Endothelial cell of hepatic sinusoid (primary cell): Measurements from ENCODE around the gene RADIL.

Experiments
- in situ Hi-C: cut with HindIII; loops from 2 replicates; pipeline ENCODE4 v1.10.0; 2017; ENCODE audit warnings: low sequenced_read_pairs

Gene RADIL

GRCh38 chr7:4851459-4852422 is 31.8 kb downstream of the RADIL start:
- in situ Hi-C loops = no loop called here

DNA sequence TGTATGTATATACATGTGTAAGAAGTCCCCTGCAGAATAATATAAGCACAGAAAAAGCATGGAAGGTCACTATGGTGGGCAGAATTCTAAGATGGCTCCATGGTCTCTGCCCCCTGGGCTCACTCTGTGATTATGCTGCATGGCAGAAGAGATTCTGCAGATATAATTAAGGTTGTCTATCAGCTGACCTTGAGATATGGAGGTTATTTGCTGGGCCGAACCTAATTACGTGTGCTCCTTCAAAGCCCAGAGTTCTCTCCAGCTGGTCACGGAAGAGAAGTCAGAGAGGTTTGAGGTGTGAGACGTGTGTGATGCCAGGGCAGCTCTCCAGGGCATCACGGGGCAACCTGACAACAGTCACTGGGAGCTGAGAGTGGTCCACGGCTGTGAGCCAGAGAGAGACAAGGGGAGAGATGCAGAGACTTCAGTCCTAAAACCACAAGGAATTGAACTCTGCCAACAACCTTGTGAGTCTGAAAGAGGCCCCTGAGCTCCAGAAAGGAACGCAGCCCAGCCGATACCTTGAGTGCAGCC is 33.2 kb downstream of the RADIL start:
- in situ Hi-C loops = no loop called here

- in situ Hi-C loops = no loop called here
These were observed 34.1 kb downstream of the RADIL start for GRCh38 chr7:4849390-4849789.

- in situ Hi-C loops = no loop called here
These were observed 37.8 kb downstream of the RADIL start for GRCh38 chr7:4845740-4846142.

GRCh38 chr7:4842319-4843064 is 41.0 kb downstream of the RADIL start:
- in situ Hi-C loops = no loop called here

DNA sequence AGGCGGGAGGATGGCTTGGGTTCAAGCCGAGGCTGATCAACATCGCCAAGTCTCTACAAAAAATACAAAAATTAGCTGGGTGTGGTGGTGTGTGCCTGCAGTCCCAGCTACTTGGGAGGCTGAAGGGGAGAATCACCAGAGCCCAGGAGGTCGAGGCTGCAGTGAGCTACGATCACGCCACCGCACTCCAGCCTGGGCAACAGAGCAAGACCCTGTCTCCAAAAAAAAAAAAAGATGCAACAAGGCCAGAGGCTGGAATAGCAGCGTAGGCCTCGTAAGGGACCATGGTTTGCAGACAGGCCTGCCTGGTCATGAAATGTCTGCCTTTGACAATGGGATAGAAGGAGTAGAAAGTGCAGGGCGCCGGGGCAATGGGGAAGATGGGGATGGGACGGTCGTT is 41.7 kb downstream of the RADIL start:
- in situ Hi-C loops = no loop called here

DNA sequence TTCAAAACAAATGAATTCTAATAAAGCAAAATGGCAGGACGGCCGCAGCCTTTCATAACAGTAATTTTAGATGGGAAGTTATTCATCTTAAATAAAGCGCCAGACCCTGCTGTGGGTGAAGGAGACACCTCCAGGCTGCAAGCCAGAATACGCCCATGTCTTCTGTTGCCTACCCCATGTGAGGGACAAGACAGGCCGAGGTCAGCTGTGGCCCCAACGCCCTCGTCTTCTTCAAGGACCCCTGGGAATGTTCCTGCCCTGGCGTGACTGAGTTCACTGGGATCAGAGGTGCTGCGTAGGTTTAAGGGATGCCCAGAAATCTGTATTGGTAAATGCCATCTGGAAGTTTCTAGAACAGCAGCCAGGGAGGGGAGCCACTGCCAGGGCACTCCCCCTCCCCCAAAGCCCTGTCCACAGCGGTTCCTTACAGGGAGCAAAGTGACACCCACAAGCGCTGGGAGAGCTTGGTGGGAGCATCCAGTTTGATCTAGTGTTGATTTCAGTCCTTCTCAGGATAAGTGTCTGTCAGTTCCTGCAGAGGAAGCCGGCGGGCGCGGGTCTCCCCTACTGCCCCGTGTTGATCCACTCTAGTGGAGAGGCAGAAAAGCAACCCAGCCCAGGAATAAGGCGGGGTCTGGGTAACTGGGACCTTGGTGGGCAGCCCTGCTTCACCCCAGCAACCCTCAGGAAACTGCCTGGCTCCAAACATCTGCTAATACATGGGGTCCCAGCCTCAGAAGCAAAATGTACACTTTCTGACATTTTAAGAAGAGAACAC is 42.3 kb downstream of the RADIL start:
- in situ Hi-C loops = no loop called here

DNA sequence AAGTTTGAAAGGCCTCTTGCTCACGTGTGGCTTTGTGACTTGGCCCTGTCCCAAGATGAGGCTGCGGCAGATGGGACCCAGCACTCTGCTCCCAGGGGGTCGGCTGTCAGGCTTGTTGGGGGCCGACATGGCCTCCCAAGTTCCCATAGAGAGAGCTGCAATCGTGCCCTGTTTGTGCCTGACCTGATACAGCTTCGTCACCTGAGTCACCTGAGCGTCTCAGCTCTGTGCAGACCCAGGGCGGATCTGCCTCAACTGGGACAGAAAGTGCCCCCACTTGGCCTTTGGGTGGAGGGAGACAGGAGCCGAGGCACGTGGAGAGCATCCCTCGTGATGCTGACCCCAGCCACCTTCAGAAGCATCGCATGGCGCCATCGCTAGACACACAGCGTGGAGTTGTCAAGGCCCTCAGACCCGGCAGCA is 43.4 kb downstream of the RADIL start:
- in situ Hi-C loops = no loop called here

DNA sequence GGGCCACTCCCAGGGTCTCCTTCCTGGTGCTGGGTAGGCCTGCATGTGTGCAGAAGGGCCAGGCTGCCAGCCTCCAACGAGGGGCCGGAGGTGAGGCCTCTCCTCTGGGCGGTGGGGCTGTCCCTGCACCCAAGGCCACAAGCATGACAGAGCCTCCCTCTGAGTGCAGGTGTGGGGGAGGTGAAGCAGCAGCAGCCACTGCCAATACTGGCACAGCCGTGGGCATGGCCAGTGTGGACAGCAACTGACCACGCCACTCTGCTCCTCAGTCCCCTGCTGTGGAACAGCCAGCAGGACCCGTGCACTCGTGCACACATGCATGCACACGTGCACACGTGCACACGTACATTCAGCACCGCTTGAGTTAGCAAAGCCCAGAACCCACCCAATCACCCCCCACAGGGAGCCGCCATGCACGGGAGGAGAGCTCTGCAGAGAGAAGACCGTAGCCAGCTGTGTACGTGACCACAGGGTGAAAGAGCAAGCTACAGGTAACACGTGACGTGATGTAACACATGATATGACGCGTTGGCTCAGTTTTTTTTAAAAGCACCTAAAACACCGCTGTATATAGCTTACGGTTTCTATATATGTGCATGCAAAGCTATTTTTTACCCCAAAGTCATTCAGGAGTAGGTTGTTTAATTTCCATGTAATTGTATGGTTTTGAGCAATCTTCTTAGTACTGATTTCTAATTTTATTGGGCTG is 44.7 kb downstream of the RADIL start:
- in situ Hi-C loops = no loop called here

GRCh38 chr7:4837803-4838625 is 45.5 kb downstream of the RADIL start:
- in situ Hi-C loops = no loop called here

- in situ Hi-C loops = no loop called here
These were observed 46.3 kb downstream of the RADIL start for GRCh38 chr7:4837041-4837802.

DNA sequence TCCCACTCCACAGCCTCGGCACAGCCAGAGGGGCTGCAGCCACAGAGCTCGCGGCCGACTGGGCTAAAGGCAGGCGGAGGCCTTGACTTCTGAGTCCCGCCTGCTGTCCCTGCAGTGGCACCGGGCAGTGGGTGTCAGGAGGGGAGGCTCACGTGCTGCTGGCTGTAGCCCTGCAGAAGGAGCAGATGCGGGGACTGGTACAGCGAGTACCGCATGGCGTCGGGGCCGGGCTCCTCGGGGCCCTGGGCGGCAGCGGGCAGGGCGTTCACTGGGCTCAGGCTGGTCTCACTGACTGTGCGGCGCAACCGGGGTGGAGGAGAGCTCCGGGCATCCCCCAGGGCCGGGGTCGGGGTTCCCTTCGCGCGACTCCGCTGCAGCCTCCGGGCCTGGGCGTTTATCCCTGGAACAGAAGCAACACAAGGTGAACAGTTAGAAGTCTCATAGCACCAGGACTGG is 47.3 kb downstream of the RADIL start:
- in situ Hi-C loops = no loop called here

GRCh38 chr7:4835398-4836205 is 47.9 kb downstream of the RADIL start:
- in situ Hi-C loops = no loop called here

DNA sequence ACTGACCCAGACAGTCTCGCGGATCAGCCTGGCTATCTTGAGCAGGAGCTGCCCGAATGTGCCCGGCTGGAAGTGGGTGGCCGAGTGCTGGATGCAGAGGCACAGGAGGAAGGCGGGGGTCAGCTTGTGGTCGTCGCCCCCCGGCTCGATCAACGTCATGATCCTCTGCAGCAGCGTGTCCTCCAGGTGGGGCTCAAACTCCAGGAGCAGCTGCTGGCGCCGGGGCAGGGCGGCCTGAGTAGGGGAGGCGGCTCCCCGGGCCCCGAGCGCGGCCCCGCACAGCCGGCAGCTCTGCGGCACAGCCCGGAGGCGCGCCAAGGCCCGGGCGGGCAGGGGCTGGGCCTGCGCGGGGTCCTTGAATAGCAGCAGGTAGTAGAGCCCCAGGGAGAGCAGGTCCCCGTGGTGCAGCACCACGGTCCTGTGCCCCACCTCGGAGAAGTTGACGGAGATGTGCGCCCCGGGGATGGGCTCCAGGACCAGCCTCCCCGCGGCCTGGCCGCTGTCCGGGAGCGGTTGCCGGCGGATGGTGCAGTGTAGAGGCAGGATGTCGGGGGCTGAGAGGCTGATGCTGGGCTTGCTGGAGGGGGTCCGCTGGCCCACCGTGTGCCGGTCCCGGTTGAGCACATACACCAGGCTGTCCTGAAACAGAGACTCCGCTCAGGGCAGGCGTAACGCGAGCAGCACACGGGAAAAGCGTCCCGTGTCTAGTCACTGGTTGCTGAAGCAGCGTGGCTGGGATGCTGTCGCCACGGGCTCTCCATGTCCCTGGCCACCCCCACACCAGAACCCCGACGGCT is 48.7 kb downstream of the RADIL start:
- in situ Hi-C loops = no loop called here

GRCh38 chr7:4833691-4834600 is 49.6 kb downstream of the RADIL start:
- in situ Hi-C loops = no loop called here

DNA sequence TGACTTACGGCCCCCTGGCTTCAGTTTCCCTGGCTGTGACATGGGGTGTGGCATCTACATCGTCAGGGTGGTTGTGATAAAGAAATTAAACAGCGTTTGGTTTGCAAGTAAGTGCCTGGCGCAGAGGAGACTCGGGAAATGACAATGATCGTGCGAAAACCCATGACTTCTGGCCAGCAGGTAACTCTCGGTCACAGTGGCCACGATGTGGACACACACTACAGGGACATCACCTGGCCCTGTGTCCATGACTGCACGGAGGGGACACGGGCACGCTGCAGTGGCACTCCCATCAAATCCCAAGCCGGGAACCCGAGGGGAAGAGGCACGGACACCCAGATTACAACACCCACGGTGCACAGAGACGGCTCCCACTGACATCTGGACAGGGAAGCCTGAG is 50.3 kb downstream of the RADIL start:
- in situ Hi-C loops = no loop called here
